Fibroblast of pulmonary artery (primary cell): ENCODE measurements around the gene TSHR.

Experiments
- DNase-seq: peaks from one replicate; pipeline ENCODE4 v3.0.0-alpha.2; 2010; ENCODE audit warnings: low read depth
- H3K4me3 ChIP-seq: replicated peaks from 2 replicates; pipeline ENCODE4 v1.5.1; 2011; ENCODE audit warnings: low read depth, mild to moderate bottlenecking, control low read depth, low read length, moderate library complexity
- TF ChIP-seq, protein P1 (sequence below): IDR thresholded peaks from 2 replicates; pipeline ENCODE4 v1.5.1; 2011; ENCODE audit warnings: mild to moderate bottlenecking, control low read depth, low read length, inconsistent platforms; ENCODE audit errors: missing control alignments

TSHR gene

GRCh38 chr14:80926397-80927082 lies 28.9 kb upstream of the TSHR start:
- TF ChIP-seq, protein P1, sequence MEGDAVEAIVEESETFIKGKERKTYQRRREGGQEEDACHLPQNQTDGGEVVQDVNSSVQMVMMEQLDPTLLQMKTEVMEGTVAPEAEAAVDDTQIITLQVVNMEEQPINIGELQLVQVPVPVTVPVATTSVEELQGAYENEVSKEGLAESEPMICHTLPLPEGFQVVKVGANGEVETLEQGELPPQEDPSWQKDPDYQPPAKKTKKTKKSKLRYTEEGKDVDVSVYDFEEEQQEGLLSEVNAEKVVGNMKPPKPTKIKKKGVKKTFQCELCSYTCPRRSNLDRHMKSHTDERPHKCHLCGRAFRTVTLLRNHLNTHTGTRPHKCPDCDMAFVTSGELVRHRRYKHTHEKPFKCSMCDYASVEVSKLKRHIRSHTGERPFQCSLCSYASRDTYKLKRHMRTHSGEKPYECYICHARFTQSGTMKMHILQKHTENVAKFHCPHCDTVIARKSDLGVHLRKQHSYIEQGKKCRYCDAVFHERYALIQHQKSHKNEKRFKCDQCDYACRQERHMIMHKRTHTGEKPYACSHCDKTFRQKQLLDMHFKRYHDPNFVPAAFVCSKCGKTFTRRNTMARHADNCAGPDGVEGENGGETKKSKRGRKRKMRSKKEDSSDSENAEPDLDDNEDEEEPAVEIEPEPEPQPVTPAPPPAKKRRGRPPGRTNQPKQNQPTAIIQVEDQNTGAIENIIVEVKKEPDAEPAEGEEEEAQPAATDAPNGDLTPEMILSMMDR: no peak
- DNase-seq: peak; percentile 27
- no peak overlapping the region for H3K4me3 ChIP-seq

- no peak for DNase-seq
- TF ChIP-seq, protein P1: no peak
- H3K4me3 ChIP-seq: no peak overlapping the region
Observed at GRCh38 chr14:80927083-80927989, 28.1 kb upstream of the TSHR start.

DNA sequence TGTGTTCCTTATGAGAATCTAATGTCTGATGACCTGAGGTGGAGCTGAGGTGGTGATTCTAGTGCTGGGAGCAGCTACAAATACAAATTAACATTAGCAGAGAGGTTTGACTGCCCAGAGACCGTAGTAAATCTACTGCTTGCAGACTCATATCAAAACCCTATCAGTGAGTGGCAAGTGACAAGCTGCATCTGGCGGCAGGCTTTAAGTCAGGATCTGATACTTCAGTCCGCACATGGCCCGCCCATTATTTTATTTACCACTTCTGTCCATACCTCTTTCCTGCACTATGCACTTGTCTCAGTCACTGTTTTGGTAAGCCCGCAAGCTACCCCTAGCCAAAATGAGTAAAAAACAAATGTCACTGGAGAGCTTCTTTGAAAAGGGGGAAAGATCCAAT lies 25.3 kb upstream of the TSHR start:
- no peak for DNase-seq
- TF ChIP-seq, protein P1: no peak
- H3K4me3 ChIP-seq: no peak overlapping the region

- H3K4me3 ChIP-seq: no peak overlapping the region
- TF ChIP-seq, protein P1: no peak
- peak; percentile 86 for DNase-seq
Observed at GRCh38 chr14:80930836-80931389, 24.5 kb upstream of the TSHR start.

DNA sequence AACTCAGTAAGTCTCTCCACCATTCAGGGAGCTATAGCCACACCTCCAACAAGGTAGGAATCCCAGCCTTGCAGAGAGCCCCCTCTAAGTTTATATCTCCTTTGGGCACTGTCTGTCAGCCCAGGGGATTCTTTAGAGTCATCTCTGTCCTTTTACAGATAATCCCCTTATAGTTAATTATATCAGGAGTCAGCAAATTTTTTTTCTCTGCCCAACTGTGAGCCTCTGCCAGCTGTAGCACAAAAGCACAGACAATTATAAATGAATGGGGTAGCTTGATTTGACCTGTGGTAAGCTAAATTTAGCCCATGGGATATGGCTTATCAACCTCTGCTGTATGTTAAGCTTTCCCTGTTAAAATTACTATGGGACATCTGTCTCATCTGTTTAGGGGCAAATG lies 22.1 kb upstream of the TSHR start:
- no peak for DNase-seq
- TF ChIP-seq, protein P1: no peak
- no peak overlapping the region for H3K4me3 ChIP-seq

GRCh38 chr14:80933686-80934085 lies 21.7 kb upstream of the TSHR start:
- TF ChIP-seq, protein P1: no peak
- no peak for DNase-seq
- no peak overlapping the region for H3K4me3 ChIP-seq
